LNCaP clone FGC (cell line): ENCODE data around the gene MAPK1IP1L.

Experiments
- DNase-seq: peaks from one replicate; pipeline ENCODE4 v3.0.0-alpha.2; 2011; ENCODE audit warnings: low read depth
- H3K4me3 ChIP-seq: 2 replicates; pipeline ENCODE4 v1.5.1; 2011; ENCODE audit warnings: mild to moderate bottlenecking, low read depth, low read length, control low read depth
- TF ChIP-seq, protein P1 (sequence below): IDR thresholded peaks from 2 replicates; pipeline ENCODE4 v1.5.1; 2012; ENCODE audit warnings: mild to moderate bottlenecking; ENCODE audit not compliant: control insufficient read depth, insufficient read depth; ENCODE audit errors: extremely low read depth

Gene MAPK1IP1L

GRCh38 chr14:55114720-55115119 is 63.3 kb downstream of the MAPK1IP1L start:
- no peak overlapping the region for H3K4me3 ChIP-seq
- no peak for DNase-seq
- TF ChIP-seq, protein P1, sequence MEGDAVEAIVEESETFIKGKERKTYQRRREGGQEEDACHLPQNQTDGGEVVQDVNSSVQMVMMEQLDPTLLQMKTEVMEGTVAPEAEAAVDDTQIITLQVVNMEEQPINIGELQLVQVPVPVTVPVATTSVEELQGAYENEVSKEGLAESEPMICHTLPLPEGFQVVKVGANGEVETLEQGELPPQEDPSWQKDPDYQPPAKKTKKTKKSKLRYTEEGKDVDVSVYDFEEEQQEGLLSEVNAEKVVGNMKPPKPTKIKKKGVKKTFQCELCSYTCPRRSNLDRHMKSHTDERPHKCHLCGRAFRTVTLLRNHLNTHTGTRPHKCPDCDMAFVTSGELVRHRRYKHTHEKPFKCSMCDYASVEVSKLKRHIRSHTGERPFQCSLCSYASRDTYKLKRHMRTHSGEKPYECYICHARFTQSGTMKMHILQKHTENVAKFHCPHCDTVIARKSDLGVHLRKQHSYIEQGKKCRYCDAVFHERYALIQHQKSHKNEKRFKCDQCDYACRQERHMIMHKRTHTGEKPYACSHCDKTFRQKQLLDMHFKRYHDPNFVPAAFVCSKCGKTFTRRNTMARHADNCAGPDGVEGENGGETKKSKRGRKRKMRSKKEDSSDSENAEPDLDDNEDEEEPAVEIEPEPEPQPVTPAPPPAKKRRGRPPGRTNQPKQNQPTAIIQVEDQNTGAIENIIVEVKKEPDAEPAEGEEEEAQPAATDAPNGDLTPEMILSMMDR = no peak

GRCh38 chr14:55115460-55115859 is 64.0 kb downstream of the MAPK1IP1L start:
- TF ChIP-seq, protein P1 = no peak
- DNase-seq = no peak
- no peak overlapping the region for H3K4me3 ChIP-seq

DNA sequence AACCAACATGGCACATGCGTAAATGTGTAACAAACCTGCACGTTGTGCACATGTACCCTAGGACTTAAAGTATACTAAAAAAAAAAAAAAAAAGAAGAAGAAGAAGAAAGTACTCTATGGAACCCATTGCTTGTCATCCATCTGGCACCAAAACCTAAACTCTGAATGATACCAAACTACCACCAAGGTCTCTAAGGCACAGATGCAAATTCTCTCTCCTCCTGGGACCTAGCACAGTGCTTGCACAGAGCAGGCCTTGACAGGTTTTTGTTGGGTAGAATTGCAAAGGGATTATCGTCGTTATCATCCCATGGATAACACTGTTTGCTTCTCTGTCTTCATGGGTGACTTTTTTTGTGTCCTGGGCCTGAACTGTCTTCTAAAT is 64.4 kb downstream of the MAPK1IP1L start:
- TF ChIP-seq, protein P1 = no peak
- no peak overlapping the region for H3K4me3 ChIP-seq
- no peak for DNase-seq

DNA sequence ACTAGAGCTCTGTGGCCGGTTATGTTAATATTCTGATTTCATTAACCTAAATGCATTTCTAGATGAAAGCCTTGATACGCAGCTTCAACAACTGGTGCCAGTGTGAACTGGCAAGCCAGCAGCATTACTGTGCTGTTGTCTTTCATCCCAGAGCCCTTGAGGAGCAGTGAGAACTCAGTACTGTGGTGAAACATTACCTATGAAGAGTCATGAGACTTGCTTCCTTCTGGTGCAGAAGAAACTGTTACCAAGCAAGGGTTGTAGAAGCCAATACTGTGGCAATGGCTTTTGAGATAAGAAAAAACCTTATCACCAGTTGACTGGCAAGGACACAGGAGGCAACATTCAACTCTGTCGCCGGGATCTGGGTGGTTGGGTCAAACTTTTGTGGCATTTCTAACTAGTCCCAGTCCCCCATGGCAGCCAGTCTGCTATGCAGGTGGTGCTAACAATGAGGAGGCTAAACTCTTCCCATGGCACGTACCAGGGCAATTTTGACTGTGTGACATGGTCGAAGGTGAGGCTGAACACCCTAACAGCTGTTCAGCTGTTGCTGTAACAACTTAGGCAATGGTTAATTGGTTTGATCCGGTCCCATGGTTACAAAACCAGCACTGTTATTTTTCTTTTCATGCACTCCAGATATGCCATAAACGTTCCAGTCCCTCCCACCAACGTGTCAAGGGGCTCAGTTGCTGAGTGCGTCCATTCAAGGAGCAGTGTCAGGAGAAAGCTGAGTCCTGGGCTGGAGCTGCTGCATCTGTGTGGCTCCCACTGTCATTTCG is 65.0 kb downstream of the MAPK1IP1L start:
- DNase-seq = no peak
- H3K4me3 ChIP-seq = no peak overlapping the region
- TF ChIP-seq, protein P1 = no peak

DNA sequence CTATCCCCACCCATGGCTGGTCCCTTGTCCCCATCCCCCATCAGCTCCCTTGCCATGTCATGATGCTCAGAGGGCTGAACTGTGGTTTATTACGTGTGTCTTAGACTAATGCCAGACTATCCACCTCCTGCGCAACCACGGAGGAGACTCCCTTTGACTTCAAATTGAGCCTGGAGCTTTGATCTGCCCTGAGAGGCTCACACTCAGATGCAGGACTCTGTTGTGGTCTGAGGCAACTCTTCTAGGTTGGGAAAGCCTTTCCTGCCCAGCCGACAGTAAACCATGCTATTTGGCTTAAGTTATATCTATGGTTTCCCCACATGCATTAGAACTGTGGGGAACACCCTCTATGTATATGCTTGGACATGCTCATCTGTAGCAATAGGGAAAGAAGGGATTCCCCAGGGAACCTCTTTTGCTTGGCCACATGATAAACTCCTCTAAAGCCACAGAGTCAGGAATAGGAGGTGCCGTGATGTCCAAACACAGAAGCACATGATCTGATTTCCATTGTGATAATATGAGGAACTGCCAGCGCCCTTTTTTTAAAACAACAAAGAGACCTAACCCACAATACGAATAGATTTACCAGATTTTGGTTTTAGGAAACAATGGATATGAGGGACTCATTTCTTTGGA is 66.5 kb downstream of the MAPK1IP1L start:
- TF ChIP-seq, protein P1 = no peak

GRCh38 chr14:55118761-55119160 is 67.3 kb downstream of the MAPK1IP1L start:
- H3K4me3 ChIP-seq = no peak overlapping the region
- TF ChIP-seq, protein P1 = no peak
- DNase-seq = no peak

More for the DNA sequence above, 66.5 kb downstream of the MAPK1IP1L start:
- no peak overlapping the region for H3K4me3 ChIP-seq
- DNase-seq = no peak
